ENCODE results near the gene CDC42EP4. TPM values are rescaled to one million over a fixed set of nuclear protein-coding genes. Genes with fewer than 3 reads are reported as not detected.

CDC42EP4 gene
- total RNA-seq, 4 donors from 2014 or later: 54.9 to 75.6 (median 69.6) TPM

DNA sequence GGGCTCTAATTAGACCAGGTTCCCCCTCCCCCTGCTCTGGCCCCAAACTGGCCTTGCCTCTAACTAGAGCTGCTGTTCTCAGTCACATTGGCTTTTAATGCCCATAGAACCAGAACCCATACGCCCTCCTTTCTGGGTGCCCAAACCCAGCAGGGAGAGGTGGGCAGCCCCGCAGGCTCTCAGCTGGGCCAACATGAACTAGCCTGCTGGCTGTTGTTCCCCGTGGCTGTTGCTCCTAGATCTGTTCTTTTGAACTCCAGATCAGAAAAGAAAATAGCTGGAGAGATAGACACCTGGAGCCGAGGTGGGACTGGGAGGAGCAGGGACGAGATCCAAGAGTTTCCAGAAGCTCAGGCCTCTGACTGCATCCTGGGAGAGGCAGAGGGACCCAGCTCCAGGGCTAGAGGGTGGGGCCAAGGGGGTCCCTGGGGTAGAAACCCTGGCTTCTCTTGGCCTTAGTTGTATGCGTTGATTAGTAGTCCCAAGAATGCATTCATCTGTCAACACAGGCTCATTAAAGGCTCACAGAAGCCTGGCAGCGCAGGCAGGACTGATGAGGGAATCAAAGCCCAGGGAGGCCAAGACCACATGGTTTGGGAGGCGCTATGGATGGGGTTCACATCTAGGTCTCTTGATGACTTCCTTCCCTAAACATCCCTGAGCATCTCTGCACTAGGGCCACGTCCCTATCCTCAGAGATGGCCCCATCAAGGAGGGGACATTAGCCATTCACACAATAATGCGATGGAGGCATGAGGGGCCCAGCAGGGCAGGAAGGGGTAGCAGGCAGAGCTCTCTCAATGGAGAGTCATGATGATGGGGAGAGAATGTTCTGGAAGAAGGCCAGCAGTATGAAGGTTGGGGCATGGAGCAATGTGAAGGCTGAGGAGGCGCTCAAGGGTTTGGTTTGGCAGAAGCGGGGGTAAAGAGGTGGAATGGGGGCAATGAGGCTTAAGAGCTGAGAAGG, 48.8 kb downstream of the CDC42EP4 start:
- no peak for DNase-seq
- Histone ChIP-seq H3K4me1 (peaks cover 4 to 19% (median 16%) of the 10 kb centered on the region in 4 donors), H3K36me3 (no peaks in the 10 kb centered on the region), H3K27me3 (no peaks in the 10 kb centered on the region), H3K9me3 (no peaks in the 10 kb centered on the region), H3K4me3 (no peak overlapping the region), H3K27ac (peak overlapping the region; percentile 71 to 79 (median 76))
- TF ChIP-seq, protein P1, sequence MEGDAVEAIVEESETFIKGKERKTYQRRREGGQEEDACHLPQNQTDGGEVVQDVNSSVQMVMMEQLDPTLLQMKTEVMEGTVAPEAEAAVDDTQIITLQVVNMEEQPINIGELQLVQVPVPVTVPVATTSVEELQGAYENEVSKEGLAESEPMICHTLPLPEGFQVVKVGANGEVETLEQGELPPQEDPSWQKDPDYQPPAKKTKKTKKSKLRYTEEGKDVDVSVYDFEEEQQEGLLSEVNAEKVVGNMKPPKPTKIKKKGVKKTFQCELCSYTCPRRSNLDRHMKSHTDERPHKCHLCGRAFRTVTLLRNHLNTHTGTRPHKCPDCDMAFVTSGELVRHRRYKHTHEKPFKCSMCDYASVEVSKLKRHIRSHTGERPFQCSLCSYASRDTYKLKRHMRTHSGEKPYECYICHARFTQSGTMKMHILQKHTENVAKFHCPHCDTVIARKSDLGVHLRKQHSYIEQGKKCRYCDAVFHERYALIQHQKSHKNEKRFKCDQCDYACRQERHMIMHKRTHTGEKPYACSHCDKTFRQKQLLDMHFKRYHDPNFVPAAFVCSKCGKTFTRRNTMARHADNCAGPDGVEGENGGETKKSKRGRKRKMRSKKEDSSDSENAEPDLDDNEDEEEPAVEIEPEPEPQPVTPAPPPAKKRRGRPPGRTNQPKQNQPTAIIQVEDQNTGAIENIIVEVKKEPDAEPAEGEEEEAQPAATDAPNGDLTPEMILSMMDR (IDR thresholded peaks at IDR 0.05): no peak
- in situ Hi-C loops (cut with MboI; ENCODE audit: low pct_ligation_motif_present in 1 of 4, low pct_unique_long_range_greater_than_20kb in 1 of 4, low sequenced_read_pairs in 3 of 4): no loop called here
- WGBS, 2 donors (ENCODE audit: low coverage in 1 of 2): 62 to 89% methylated on average over 4 to 12 of the region's 12 CpGs
- intact Hi-C loops (cut with DNase I; ENCODE audit: low total_unique reads): no loop called here

DNA sequence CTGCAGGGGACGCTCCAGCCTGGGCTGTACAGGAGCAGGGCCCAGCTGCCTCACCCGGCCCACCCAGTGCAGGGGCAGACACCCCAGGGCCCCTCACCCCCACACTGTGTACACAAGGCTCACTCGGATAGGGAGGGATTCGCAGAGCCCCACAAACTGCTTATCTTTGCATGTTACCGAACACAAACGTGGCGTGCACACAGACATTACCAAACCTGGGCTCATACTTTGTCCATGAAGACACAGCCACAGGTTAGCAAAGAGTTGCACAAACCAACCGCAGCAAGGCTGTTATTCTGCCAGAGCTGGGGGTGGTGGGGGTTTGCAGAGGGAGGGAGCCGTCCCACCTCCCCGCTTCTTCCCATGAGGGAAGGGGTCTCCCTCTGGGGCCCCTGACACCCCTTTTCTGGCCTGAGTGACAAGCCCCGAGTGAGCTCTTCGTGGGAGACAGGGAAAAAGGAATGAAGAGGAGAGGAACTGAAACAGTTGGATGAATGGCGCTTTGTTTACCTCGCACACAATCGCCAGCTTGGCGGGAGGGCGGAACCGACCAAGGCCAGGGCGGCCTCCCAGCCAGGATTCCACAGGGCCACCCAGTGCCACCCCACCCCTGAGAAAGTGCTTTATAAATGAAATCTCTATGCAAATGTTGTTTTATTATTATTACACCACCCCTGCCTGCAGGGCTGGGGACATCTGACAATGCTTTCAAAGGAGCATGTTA, 49.7 kb downstream of the CDC42EP4 start:
- in situ Hi-C loops (cut with MboI; ENCODE audit: low pct_ligation_motif_present in 1 of 4, low pct_unique_long_range_greater_than_20kb in 1 of 4, low sequenced_read_pairs in 3 of 4) (no loop called here), intact Hi-C loops (cut with DNase I; ENCODE audit: low total_unique reads) (no loop called here)
- Histone ChIP-seq H3K4me3 (peak overlapping the region in 1 of 4 donors; percentile 19), H3K27me3 (no peaks in the 10 kb centered on the region), H3K36me3 (no peaks in the 10 kb centered on the region), H3K9me3 (no peaks in the 10 kb centered on the region), H3K27ac (peak overlapping the region; percentile 73 to 79 (median 78)), H3K4me1 (peaks cover 4 to 19% (median 16%) of the 10 kb centered on the region in 4 donors)
- peak; percentile 83 for DNase-seq
- WGBS, 2 donors (ENCODE audit: low coverage in 1 of 2): 39% methylated on average over 18 of the region's 19 CpGs; no CpG with 5 or more reads in 1 of the 2 donors
- TF ChIP-seq, protein P1 (IDR thresholded peaks at IDR 0.05): no peak
- TF ChIP-seq POLR2A (IDR thresholded peaks at IDR 0.05): peak; percentile 20
- TF ChIP-seq EP300 (IDR thresholded peaks at IDR 0.05; ENCODE audit: low read depth): no peak
- TF ChIP-seq POLR2AphosphoS5 (IDR thresholded peaks at IDR 0.05): peak in 2 of 3 donors; percentile 17 to 46

DNA sequence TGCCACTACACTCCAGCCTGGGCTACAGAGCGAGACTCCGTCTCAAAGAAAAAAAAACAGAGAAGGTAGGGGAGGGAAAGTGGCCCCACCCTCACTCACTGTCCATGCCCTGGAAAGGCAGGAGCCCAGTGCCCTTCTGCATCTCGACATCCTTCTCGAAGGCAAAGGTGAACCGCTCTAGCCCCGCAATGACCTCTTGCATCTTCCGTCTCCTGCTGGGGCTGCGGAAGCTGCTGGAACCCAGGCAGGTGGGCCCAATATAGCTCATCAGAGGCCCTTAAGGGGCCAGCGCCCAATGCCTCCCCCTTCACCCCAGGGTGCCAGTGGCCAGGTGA, 50.2 kb downstream of the CDC42EP4 start, which contains the start of gene CPSF4L:
CPSF4L (minus strand) TSS at position 264 of the 335 bp plus-strand sequence; CDS start at position 202, 62 bp downstream.
- Histone ChIP-seq H3K4me3 (peak within 1 kb of the TSS in 1 of 4 donors; percentile 19), H3K36me3 (no peaks in the 10 kb centered on the region), H3K9me3 (no peaks in the 10 kb centered on the region), H3K27ac (peak within 1 kb of the TSS; percentile 73 to 79 (median 78)), H3K4me1 (peaks cover 4 to 19% (median 16%) of the 10 kb centered on the region in 4 donors), H3K27me3 (no peaks in the 10 kb centered on the region)
- DNase-seq: no peak
- 60 to 86% methylated on average over 7 to 9 of the region's 9 CpGs for WGBS, 2 donors (ENCODE audit: low coverage in 1 of 2)
- in situ Hi-C loops (cut with MboI; ENCODE audit: low pct_ligation_motif_present in 1 of 4, low pct_unique_long_range_greater_than_20kb in 1 of 4, low sequenced_read_pairs in 3 of 4) (no loop called here), intact Hi-C loops (cut with DNase I; ENCODE audit: low total_unique reads) (no loop called here)
- TF ChIP-seq EP300 (IDR thresholded peaks at IDR 0.05; ENCODE audit: low read depth) (no peak), POLR2AphosphoS5 (IDR thresholded peaks at IDR 0.05) (no peak), POLR2A (IDR thresholded peaks at IDR 0.05) (no peak)
- TF ChIP-seq, protein P1 (IDR thresholded peaks at IDR 0.05): no peak

DNA sequence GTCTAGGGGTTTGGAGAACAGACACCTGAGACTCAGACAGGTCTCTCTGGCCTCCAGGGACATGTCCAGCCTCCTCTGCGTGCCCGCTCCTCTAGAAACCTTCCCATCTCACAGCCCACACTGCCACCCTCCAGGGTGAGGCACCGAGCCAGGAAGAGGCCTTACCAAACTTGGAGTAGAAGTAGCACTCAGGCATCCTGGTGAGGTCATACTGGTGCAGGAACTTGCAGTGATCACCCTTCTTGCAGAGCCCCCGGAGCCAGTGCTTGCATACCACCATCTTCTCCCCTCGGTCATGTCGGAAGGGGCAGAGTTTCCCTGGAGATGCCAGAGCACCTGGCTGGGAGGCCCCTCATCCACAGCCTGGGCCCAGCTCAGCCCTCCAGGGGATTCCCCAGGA, 54.3 kb downstream of the CDC42EP4 start:
- Histone ChIP-seq H3K4me1 (peaks cover 4 to 12% (median 9%) of the 10 kb centered on the region in 4 donors), H3K27me3 (no peaks in the 10 kb centered on the region), H3K4me3 (no peak overlapping the region), H3K9me3 (no peaks in the 10 kb centered on the region), H3K36me3 (no peaks in the 10 kb centered on the region), H3K27ac (no peak overlapping the region)
- DNase-seq: peak; percentile 13
- 74% methylated on average over 6 of the region's 6 CpGs; no CpG with 5 or more reads in 1 of the 2 donors for WGBS, 2 donors (ENCODE audit: low coverage in 1 of 2)
- TF ChIP-seq POLR2AphosphoS5 (IDR thresholded peaks at IDR 0.05) (no peak), POLR2A (IDR thresholded peaks at IDR 0.05) (no peak), EP300 (IDR thresholded peaks at IDR 0.05; ENCODE audit: low read depth) (no peak)
- TF ChIP-seq, protein P1 (IDR thresholded peaks at IDR 0.05): no peak
- intact Hi-C loops (cut with DNase I; ENCODE audit: low total_unique reads) (no loop called here), in situ Hi-C loops (cut with MboI; ENCODE audit: low pct_ligation_motif_present in 1 of 4, low pct_unique_long_range_greater_than_20kb in 1 of 4, low sequenced_read_pairs in 3 of 4) (loop anchor here in 1 of 4 donors (5.0 kb wide), 1 partner anchor 115 kb away; no protein-coding TSS in a partner anchor)
